ENCODE data around the gene SSH2. TPM values are rescaled to one million over a fixed set of nuclear protein-coding genes. Genes with fewer than 3 reads are reported as not detected.
A peak's percentile ranks its signal among the peaks of the same experiment; 100 is the strongest.

Gene SSH2
- total and polyA plus RNA-seq, 2 donors from 2014 or later: 19.7 to 62.5 TPM

GRCh38 chr17:29714146-29714545 lies 215.9 kb downstream of the SSH2 start:
- H3K9me3 ChIP-seq (ENCODE audit: control insufficient read depth in 2 of 3, insufficient read depth in 1 of 3, low read length in 3 of 3): no peaks in the 10 kb centered on the region
- H3K27me3 ChIP-seq (ENCODE audit: control insufficient read depth, insufficient read depth, low read length): no peaks in the 10 kb centered on the region
- no peak overlapping the region for H3K9ac ChIP-seq (ENCODE audit: low read length in 3 of 3)
- peaks cover 2 to 32% (median 30%) of the 10 kb centered on the region in 3 donors for H3K4me1 ChIP-seq (ENCODE audit: control insufficient read depth in 2 of 3, insufficient read depth in 2 of 3, low read depth in 1 of 3, low read length in 3 of 3)
- DNase-seq: no peak
- no peak for FAIRE-seq
- no peak for TF ChIP-seq CTCF (IDR thresholded peaks at IDR 0.05; ENCODE audit: borderline replicate concordance, extremely low read depth, insufficient read depth)
- no peak overlapping the region for H3K4me3 ChIP-seq (ENCODE audit: low read length in 3 of 3)
- H3K27ac ChIP-seq (ENCODE audit: low read depth in 2 of 2, low read length in 2 of 2): no peak overlapping the region
- no peaks in the 10 kb centered on the region for H3K36me3 ChIP-seq (ENCODE audit: control insufficient read depth in 2 of 3, insufficient read depth in 3 of 3, low read length in 3 of 3)
- intact Hi-C loops (cut with DNase I): no loop called here

GRCh38 chr17:29713626-29714025 lies 216.4 kb downstream of the SSH2 start:
- intact Hi-C loops (cut with DNase I): no loop called here
- no peak for TF ChIP-seq CTCF (IDR thresholded peaks at IDR 0.05; ENCODE audit: borderline replicate concordance, extremely low read depth, insufficient read depth)
- no peaks in the 10 kb centered on the region for H3K27me3 ChIP-seq (ENCODE audit: control insufficient read depth, insufficient read depth, low read length)
- H3K4me3 ChIP-seq (ENCODE audit: low read length in 3 of 3): no peak overlapping the region
- H3K4me1 ChIP-seq (ENCODE audit: control insufficient read depth in 2 of 3, insufficient read depth in 2 of 3, low read depth in 1 of 3, low read length in 3 of 3): peaks cover 2 to 31% (median 29%) of the 10 kb centered on the region in 3 donors
- no peaks in the 10 kb centered on the region for H3K9me3 ChIP-seq (ENCODE audit: control insufficient read depth in 2 of 3, insufficient read depth in 1 of 3, low read length in 3 of 3)
- DNase-seq: no peak
- no peak for FAIRE-seq
- H3K9ac ChIP-seq (ENCODE audit: low read length in 3 of 3): no peak overlapping the region
- H3K36me3 ChIP-seq (ENCODE audit: control insufficient read depth in 2 of 3, insufficient read depth in 3 of 3, low read length in 3 of 3): no peaks in the 10 kb centered on the region
- no peak overlapping the region for H3K27ac ChIP-seq (ENCODE audit: low read depth in 2 of 2, low read length in 2 of 2)

- H3K27me3 ChIP-seq (ENCODE audit: control insufficient read depth, insufficient read depth, low read length): no peaks in the 10 kb centered on the region
- FAIRE-seq (no peak), DNase-seq (no peak)
- intact Hi-C loops (cut with DNase I): no loop called here
- no peaks in the 10 kb centered on the region for H3K36me3 ChIP-seq (ENCODE audit: control insufficient read depth in 2 of 3, insufficient read depth in 3 of 3, low read length in 3 of 3)
- H3K4me3 ChIP-seq (ENCODE audit: low read length in 3 of 3): peak overlapping the region in 1 of 3 donors; percentile 10
- peaks cover 2 to 28% (median 27%) of the 10 kb centered on the region in 3 donors for H3K4me1 ChIP-seq (ENCODE audit: control insufficient read depth in 2 of 3, insufficient read depth in 2 of 3, low read depth in 1 of 3, low read length in 3 of 3)
- TF ChIP-seq CTCF (IDR thresholded peaks at IDR 0.05; ENCODE audit: borderline replicate concordance, extremely low read depth, insufficient read depth): no peak
- H3K9me3 ChIP-seq (ENCODE audit: control insufficient read depth in 2 of 3, insufficient read depth in 1 of 3, low read length in 3 of 3): no peaks in the 10 kb centered on the region
- H3K27ac ChIP-seq (ENCODE audit: low read depth in 2 of 2, low read length in 2 of 2): peak overlapping the region; percentile 57 to 92
- H3K9ac ChIP-seq (ENCODE audit: low read length in 3 of 3): no peak overlapping the region
Observed at GRCh38 chr17:29711588-29712385, 218.2 kb downstream of the SSH2 start.

Measured in kidney (tissue), 14 donors.